Loucy (cell line): Measurements from ENCODE around the gene SFXN5.

ENCODE experiments used
- EZH2phosphoT487 ChIP-seq: fragments of 200-600 bp; IDR thresholded peaks from 2 replicates; pipeline ENCODE4 v1.6.1; 2018; ENCODE audit warnings: antibody characterized with exemption, mild to moderate bottlenecking, moderate library complexity, borderline replicate concordance
- TF ChIP-seq, protein P1 (sequence below): fragments of 200-600 bp; sonication (generic); conservative IDR thresholded peaks from 2 replicates; pipeline ENCODE4 v1.5.1; 2014; ENCODE audit warnings: mild to moderate bottlenecking, antibody characterized with exemption, low read length

DNA sequence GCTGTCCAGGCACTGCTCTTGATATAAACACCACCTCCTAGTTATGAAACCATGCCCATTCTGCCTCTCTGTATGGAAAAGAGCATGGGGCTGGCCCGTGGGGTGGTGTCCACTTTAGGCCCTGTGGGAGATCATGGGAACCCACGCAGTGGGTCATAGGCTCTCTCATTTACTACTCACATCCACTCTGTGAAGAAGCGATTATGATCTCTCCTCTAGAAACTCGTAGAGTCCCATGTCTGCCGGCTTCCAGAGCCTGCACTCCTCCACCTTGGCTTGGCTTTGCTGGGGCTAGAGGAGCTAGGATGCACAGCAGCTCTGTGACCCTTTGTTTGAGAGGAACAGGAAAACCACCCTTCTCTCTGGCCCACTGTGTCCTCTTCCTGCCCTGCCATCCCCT, 138.3 kb downstream of the SFXN5 start:
- TF ChIP-seq, protein P1, sequence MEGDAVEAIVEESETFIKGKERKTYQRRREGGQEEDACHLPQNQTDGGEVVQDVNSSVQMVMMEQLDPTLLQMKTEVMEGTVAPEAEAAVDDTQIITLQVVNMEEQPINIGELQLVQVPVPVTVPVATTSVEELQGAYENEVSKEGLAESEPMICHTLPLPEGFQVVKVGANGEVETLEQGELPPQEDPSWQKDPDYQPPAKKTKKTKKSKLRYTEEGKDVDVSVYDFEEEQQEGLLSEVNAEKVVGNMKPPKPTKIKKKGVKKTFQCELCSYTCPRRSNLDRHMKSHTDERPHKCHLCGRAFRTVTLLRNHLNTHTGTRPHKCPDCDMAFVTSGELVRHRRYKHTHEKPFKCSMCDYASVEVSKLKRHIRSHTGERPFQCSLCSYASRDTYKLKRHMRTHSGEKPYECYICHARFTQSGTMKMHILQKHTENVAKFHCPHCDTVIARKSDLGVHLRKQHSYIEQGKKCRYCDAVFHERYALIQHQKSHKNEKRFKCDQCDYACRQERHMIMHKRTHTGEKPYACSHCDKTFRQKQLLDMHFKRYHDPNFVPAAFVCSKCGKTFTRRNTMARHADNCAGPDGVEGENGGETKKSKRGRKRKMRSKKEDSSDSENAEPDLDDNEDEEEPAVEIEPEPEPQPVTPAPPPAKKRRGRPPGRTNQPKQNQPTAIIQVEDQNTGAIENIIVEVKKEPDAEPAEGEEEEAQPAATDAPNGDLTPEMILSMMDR: no peak
- TF ChIP-seq EZH2phosphoT487: no peak
